NT2/D1 (cell line): ENCODE measurements around the gene KBTBD2.

Experiments
- SUZ12 ChIP-seq: IDR thresholded peaks from 2 replicates; pipeline ENCODE4 v1.6.1; 2011; ENCODE audit not compliant: insufficient read length, insufficient read depth; ENCODE audit errors: extremely low read depth
- YY1 ChIP-seq: IDR thresholded peaks from 2 replicates; pipeline ENCODE4 v1.6.1; 2011; ENCODE audit not compliant: insufficient read length, insufficient read depth
- ZNF274 ChIP-seq: IDR thresholded peaks from 2 replicates; pipeline ENCODE4 v1.6.1; 2011; ENCODE audit warnings: mild to moderate bottlenecking, low read depth, low read length

DNA sequence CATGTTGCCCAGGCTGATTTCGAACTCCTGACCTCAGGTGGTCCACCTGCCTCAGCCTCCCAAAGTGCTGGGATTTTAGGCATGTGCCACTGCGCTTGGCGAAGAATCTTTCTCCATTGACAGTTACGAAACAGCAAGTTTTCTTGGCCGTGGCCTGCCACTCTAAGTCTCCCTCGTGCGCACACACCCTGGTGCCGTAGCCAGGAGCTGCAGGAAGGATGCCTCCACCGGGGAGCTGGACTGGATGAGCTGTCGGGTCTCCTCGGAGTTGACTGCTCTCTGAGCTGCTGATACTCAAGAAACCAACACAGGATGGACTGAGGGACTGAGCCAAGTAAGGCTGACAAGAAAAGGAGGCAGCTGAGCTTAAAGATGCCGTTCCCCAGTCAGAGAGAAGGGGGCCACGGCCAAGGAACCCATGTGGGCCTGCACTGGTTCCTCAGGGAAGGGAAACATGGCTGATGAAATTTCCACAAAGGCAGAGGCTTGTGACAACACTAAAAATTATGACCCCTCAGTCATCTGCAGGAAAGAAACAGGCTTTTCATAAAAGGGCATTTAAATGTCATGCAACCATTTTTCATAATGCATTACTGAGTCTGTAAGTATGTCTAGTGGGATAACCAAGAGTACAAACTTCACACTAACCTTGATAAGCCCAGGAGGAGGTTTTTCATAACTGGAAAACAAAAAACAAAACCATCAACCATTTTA is 38.0 kb upstream of the KBTBD2 start:
- TF ChIP-seq SUZ12 (no peak), YY1 (no peak), ZNF274 (no peak)
